Liver (tissue), 9 donors: ENCODE measurements around the gene ABCC1. TPM values are rescaled to one million over a fixed set of nuclear protein-coding genes. Genes with fewer than 3 reads are reported as not detected.

Experiments
- DNase-seq: peaks from one replicate; pipeline ENCODE4 v3.0.0-alpha.2; 2017; ENCODE audit warnings: low spot score
- H3K27ac ChIP-seq, 2 donors: one replicate each; pipeline ENCODE4 v1.7.0; 2013; ENCODE audit warnings: inconsistent platforms in 2 of 2, low read length in 2 of 2, control low read depth in 1 of 2, low read depth in 1 of 2, mild to moderate bottlenecking in 1 of 2
- H3K27me3 ChIP-seq, 4 donors: one replicate each; pipeline versions ENCODE4 v1.6.1 to v1.7.0; 2013; ENCODE audit warnings: low read length in 3 of 4, inconsistent platforms in 1 of 4, mild to moderate bottlenecking in 1 of 4, moderate library complexity in 1 of 4; ENCODE audit not compliant: control insufficient read depth in 4 of 4, insufficient read depth in 4 of 4
- H3K36me3 ChIP-seq, 4 donors: one replicate each; pipeline versions ENCODE4 v1.6.1 to v1.7.0; 2013; ENCODE audit warnings: low read length in 3 of 4, mild to moderate bottlenecking in 3 of 4, low read depth in 1 of 4, moderate library complexity in 1 of 4; ENCODE audit not compliant: control insufficient read depth in 4 of 4, insufficient read depth in 3 of 4
- H3K4me1 ChIP-seq, 4 donors: one replicate each; pipeline versions ENCODE4 v1.6.1 to v1.7.0; 2013; ENCODE audit warnings: low read length in 3 of 4, mild to moderate bottlenecking in 3 of 4, moderate library complexity in 1 of 4; ENCODE audit not compliant: control insufficient read depth in 4 of 4, insufficient read depth in 4 of 4
- H3K4me3 ChIP-seq, 3 donors: one replicate each; pipeline versions ENCODE4 v1.6.1 to v1.7.0; 2013; ENCODE audit warnings: low read length in 3 of 3, control low read depth in 1 of 3, low read depth in 1 of 3, mild to moderate bottlenecking in 1 of 3
- H3K9ac ChIP-seq, 2 donors: one replicate each; pipeline ENCODE4 v1.7.0; 2013; ENCODE audit warnings: low read length in 2 of 2, mild to moderate bottlenecking in 2 of 2, moderate library complexity in 2 of 2, control low read depth in 1 of 2, low read depth in 1 of 2
- H3K9me3 ChIP-seq, 4 donors: one replicate each; pipeline versions ENCODE4 v1.6.1 to v1.7.0; 2013; ENCODE audit warnings: low read length in 3 of 4; ENCODE audit not compliant: control insufficient read depth in 4 of 4
- EGR1 ChIP-seq, 2 donors: IDR thresholded peaks; 2 replicates each; pipeline ENCODE4 v1.6.1; 2016 to 2018; ENCODE audit warnings: antibody characterized with exemption in 2 of 2, low read depth in 2 of 2
- FOXA1 ChIP-seq: IDR thresholded peaks from 2 replicates; pipeline ENCODE4 v1.6.1; 2016; ENCODE audit warnings: antibody characterized with exemption
- FOXA2 ChIP-seq: IDR thresholded peaks from 2 replicates; pipeline ENCODE4 v1.6.1; 2016; ENCODE audit warnings: antibody characterized with exemption
- GABPA ChIP-seq, 2 donors: IDR thresholded peaks in 1 of 2; conservative IDR thresholded peaks in 1 of 2; 2 replicates each; pipeline ENCODE4 v1.6.1; 2016; ENCODE audit warnings: antibody characterized with exemption in 2 of 2, mild to moderate bottlenecking in 1 of 2, moderate library complexity in 1 of 2
- HNF4A ChIP-seq, 2 donors: conservative IDR thresholded peaks; 2 replicates each; pipeline ENCODE4 v1.6.1; 2016; ENCODE audit warnings: antibody characterized with exemption in 2 of 2, mild to moderate bottlenecking in 2 of 2
- HNF4G ChIP-seq: IDR thresholded peaks from 2 replicates; pipeline ENCODE4 v1.6.1; 2016; ENCODE audit warnings: antibody characterized with exemption
- JUND ChIP-seq, 2 donors: IDR thresholded peaks; 2 replicates each; pipeline ENCODE4 v1.6.1; 2016; ENCODE audit warnings: antibody characterized with exemption in 2 of 2
- MAX ChIP-seq: IDR thresholded peaks from 2 replicates; pipeline ENCODE4 v1.6.1; 2016; ENCODE audit warnings: antibody characterized with exemption
- NR2F2 ChIP-seq: IDR thresholded peaks from 2 replicates; pipeline ENCODE4 v1.6.1; 2016; ENCODE audit warnings: antibody characterized with exemption
- RAD21 ChIP-seq, 2 donors: IDR thresholded peaks; 2 replicates each; pipeline ENCODE4 v1.6.1; 2016; ENCODE audit warnings: antibody characterized with exemption in 2 of 2, mild to moderate bottlenecking in 2 of 2
- RXRA ChIP-seq, 2 donors: IDR thresholded peaks; 2 replicates each; pipeline ENCODE4 v1.6.1; 2017 to 2018; ENCODE audit warnings: antibody characterized with exemption in 2 of 2, mild to moderate bottlenecking in 1 of 2
- SP1 ChIP-seq: IDR thresholded peaks from 2 replicates; pipeline ENCODE4 v1.6.1; 2018; ENCODE audit warnings: antibody characterized with exemption, mild to moderate bottlenecking
- TAF1 ChIP-seq: conservative IDR thresholded peaks from 2 replicates; pipeline ENCODE4 v1.6.1; 2016; ENCODE audit warnings: antibody characterized with exemption, mild to moderate bottlenecking
- YY1 ChIP-seq: IDR thresholded peaks from 2 replicates; pipeline ENCODE4 v1.6.1; 2016; ENCODE audit warnings: antibody characterized with exemption, mild to moderate bottlenecking
- WGBS: extraction: QIAGEN DNeasy Blood & Tissue Kit; methylation state at CpG from one replicate; pipeline ENCODE4 v1.1.7; 2013; 5-methylcytosine and 5-hydroxymethylcytosine counted together
- polyA plus RNA-seq, 2 donors: library from polyadenylated mRNA; stranded (reverse) in 1 of 2; unstranded in 1 of 2; fragments of 200-250 nt in 1 of 2; fragments of >200 nt in 1 of 2; fragmentation: Nextera tagmentation in 1 of 2; extraction: Ambion mirVana in 1 of 2; gene quantifications; one replicate each; pipeline versions ENCODE4 v1.2.1 to v1.2.3, GENCODE V29; 2013 to 2015
- total RNA-seq, 2 donors: library from RNA; depleted of rRNA; stranded (reverse); fragments of >200 nt; gene quantifications; one replicate each; pipeline ENCODE4 v1.2.3, GENCODE V29; 2014
- TF ChIP-seq, protein P1 (sequence below): fragments of 150-350 bp; IDR thresholded peaks from 2 replicates; pipeline ENCODE4 v1.5.1; 2017; ENCODE audit warnings: improper control_type of control experiment, low read depth, low read length; ENCODE audit not compliant: missing input control
- TF ChIP-seq, protein P2 (sequence below): IDR thresholded peaks from 2 replicates; pipeline ENCODE4 v1.6.1; 2016; ENCODE audit warnings: antibody characterized with exemption
- TF ChIP-seq, protein P3 (sequence below): IDR thresholded peaks from 2 replicates; pipeline ENCODE4 v1.6.1; 2016; ENCODE audit warnings: antibody characterized with exemption
- TF ChIP-seq, protein P4 (sequence below): IDR thresholded peaks from 2 replicates; pipeline ENCODE4 v1.6.1; 2016; ENCODE audit warnings: antibody characterized with exemption, mild to moderate bottlenecking
- donor health status: healthy.
- donor health status: healthy.
- donor health status: healthy.
- donor health status: healthy.
- donor health status: healthy.

The ABCC1 gene
- total and polyA plus RNA-seq, 4 donors, result 0.85 to 7.7 (median 4.2) TPM

DNA sequence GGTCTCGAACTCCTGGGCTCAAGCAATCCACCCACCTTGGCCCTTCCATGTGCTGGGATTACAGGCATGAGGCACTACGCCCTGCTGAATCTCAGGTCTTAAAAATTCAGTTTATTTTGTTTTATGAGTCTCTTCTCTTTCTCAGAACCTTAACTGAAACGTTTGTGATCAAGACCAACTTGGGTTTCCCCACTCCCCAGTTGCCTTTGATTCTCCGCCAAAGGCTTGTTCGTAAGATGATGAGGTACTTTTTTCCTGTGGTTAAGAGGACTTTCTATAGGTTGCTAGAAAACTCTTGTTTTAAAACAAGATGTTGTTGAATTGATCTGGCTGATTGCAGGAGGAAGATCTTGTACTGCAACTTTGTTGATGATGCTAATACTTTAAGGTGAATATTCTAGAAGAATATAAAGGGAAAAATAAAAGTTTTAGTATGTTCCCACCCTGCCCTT, 11.7 kb downstream of the ABCC1 start:
- no peak overlapping the region for H3K27ac ChIP-seq
- H3K36me3 ChIP-seq, result no peaks in the 10 kb centered on the region
- no peak overlapping the region for H3K4me3 ChIP-seq
- no peak for DNase-seq
- TF ChIP-seq FOXA1 (no peak), RAD21 (IDR thresholded peaks at IDR 0.05) (no peak), HNF4A (conservative IDR thresholded peaks at IDR 0.05) (no peak), YY1 (no peak), HNF4G (no peak), GABPA (IDR thresholded peaks at IDR 0.05 in 1 of 2, conservative IDR thresholded peaks at IDR 0.05 in 1 of 2) (no peak), MAX (no peak), NR2F2 (no peak), RXRA (IDR thresholded peaks at IDR 0.05) (no peak), EGR1 (IDR thresholded peaks at IDR 0.05; ENCODE audit: low read depth in 2 of 2) (no peak), SP1 (no peak), TAF1 (no peak), FOXA2 (no peak), JUND (IDR thresholded peaks at IDR 0.05) (no peak)
- TF ChIP-seq, protein P1, sequence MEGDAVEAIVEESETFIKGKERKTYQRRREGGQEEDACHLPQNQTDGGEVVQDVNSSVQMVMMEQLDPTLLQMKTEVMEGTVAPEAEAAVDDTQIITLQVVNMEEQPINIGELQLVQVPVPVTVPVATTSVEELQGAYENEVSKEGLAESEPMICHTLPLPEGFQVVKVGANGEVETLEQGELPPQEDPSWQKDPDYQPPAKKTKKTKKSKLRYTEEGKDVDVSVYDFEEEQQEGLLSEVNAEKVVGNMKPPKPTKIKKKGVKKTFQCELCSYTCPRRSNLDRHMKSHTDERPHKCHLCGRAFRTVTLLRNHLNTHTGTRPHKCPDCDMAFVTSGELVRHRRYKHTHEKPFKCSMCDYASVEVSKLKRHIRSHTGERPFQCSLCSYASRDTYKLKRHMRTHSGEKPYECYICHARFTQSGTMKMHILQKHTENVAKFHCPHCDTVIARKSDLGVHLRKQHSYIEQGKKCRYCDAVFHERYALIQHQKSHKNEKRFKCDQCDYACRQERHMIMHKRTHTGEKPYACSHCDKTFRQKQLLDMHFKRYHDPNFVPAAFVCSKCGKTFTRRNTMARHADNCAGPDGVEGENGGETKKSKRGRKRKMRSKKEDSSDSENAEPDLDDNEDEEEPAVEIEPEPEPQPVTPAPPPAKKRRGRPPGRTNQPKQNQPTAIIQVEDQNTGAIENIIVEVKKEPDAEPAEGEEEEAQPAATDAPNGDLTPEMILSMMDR, result no peak
- TF ChIP-seq, protein P2, sequence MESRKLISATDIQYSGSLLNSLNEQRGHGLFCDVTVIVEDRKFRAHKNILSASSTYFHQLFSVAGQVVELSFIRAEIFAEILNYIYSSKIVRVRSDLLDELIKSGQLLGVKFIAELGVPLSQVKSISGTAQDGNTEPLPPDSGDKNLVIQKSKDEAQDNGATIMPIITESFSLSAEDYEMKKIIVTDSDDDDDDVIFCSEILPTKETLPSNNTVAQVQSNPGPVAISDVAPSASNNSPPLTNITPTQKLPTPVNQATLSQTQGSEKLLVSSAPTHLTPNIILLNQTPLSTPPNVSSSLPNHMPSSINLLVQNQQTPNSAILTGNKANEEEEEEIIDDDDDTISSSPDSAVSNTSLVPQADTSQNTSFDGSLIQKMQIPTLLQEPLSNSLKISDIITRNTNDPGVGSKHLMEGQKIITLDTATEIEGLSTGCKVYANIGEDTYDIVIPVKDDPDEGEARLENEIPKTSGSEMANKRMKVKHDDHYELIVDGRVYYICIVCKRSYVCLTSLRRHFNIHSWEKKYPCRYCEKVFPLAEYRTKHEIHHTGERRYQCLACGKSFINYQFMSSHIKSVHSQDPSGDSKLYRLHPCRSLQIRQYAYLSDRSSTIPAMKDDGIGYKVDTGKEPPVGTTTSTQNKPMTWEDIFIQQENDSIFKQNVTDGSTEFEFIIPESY, result no peak
- TF ChIP-seq, protein P3, sequence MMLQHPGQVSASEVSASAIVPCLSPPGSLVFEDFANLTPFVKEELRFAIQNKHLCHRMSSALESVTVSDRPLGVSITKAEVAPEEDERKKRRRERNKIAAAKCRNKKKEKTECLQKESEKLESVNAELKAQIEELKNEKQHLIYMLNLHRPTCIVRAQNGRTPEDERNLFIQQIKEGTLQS, result no peak
- TF ChIP-seq, protein P4, sequence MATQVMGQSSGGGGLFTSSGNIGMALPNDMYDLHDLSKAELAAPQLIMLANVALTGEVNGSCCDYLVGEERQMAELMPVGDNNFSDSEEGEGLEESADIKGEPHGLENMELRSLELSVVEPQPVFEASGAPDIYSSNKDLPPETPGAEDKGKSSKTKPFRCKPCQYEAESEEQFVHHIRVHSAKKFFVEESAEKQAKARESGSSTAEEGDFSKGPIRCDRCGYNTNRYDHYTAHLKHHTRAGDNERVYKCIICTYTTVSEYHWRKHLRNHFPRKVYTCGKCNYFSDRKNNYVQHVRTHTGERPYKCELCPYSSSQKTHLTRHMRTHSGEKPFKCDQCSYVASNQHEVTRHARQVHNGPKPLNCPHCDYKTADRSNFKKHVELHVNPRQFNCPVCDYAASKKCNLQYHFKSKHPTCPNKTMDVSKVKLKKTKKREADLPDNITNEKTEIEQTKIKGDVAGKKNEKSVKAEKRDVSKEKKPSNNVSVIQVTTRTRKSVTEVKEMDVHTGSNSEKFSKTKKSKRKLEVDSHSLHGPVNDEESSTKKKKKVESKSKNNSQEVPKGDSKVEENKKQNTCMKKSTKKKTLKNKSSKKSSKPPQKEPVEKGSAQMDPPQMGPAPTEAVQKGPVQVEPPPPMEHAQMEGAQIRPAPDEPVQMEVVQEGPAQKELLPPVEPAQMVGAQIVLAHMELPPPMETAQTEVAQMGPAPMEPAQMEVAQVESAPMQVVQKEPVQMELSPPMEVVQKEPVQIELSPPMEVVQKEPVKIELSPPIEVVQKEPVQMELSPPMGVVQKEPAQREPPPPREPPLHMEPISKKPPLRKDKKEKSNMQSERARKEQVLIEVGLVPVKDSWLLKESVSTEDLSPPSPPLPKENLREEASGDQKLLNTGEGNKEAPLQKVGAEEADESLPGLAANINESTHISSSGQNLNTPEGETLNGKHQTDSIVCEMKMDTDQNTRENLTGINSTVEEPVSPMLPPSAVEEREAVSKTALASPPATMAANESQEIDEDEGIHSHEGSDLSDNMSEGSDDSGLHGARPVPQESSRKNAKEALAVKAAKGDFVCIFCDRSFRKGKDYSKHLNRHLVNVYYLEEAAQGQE, result no peak
- 56% methylated on average over 5 of the region's 5 CpGs for WGBS
- H3K27me3 ChIP-seq, result no peaks in the 10 kb centered on the region
- no peaks in the 10 kb centered on the region for H3K9me3 ChIP-seq
- H3K4me1 ChIP-seq, result no peaks in the 10 kb centered on the region
- no peak overlapping the region for H3K9ac ChIP-seq
